ENCODE results near the gene DOK4.

GRCh38 chr16:57469917-57470470 is 16.3 kb downstream of the DOK4 start:
- TF ChIP-seq, protein P1, sequence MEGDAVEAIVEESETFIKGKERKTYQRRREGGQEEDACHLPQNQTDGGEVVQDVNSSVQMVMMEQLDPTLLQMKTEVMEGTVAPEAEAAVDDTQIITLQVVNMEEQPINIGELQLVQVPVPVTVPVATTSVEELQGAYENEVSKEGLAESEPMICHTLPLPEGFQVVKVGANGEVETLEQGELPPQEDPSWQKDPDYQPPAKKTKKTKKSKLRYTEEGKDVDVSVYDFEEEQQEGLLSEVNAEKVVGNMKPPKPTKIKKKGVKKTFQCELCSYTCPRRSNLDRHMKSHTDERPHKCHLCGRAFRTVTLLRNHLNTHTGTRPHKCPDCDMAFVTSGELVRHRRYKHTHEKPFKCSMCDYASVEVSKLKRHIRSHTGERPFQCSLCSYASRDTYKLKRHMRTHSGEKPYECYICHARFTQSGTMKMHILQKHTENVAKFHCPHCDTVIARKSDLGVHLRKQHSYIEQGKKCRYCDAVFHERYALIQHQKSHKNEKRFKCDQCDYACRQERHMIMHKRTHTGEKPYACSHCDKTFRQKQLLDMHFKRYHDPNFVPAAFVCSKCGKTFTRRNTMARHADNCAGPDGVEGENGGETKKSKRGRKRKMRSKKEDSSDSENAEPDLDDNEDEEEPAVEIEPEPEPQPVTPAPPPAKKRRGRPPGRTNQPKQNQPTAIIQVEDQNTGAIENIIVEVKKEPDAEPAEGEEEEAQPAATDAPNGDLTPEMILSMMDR (IDR thresholded peaks at IDR 0.05; ENCODE audit: low read depth, low read length, poor library complexity, severe bottlenecking): no peak
- no peak for TF ChIP-seq EZH2phosphoT487 (IDR thresholded peaks at IDR 0.05; ENCODE audit: borderline replicate concordance, low read length)

Measured in DOHH2 (cell line).